PFSK-1 (cell line): ENCODE results near the gene KRABD2.

Experiments used
- FOXP2 ChIP-seq: optimal IDR thresholded peaks from 2 replicates; pipeline ENCODE3; 2011; ENCODE audit warnings: borderline replicate concordance, control low read depth, inconsistent platforms; ENCODE audit not compliant: insufficient read depth; ENCODE audit errors: extremely low read length, extremely low read depth
- POLR2AphosphoS5 ChIP-seq: IDR thresholded peaks from 2 replicates; pipeline ENCODE4 v1.6.1; 2012; ENCODE audit warnings: low read depth, mild to moderate bottlenecking, control low read depth, low read length, moderate library complexity
- REST ChIP-seq, 2 experiments: IDR thresholded peaks; 2 replicates each; pipeline versions ENCODE4 v1.6.1 to v1.8.0; 2011 to 2012; ENCODE audit warnings: low read depth in 2 of 2, low read length in 2 of 2, control low read depth in 1 of 2, inconsistent platforms in 1 of 2, mild to moderate bottlenecking in 1 of 2, moderate library complexity in 1 of 2; ENCODE audit not compliant: insufficient read depth in 1 of 2
- SIN3A ChIP-seq: IDR thresholded peaks from 2 replicates; pipeline ENCODE4 v1.6.1; 2012; ENCODE audit warnings: mild to moderate bottlenecking, low read length, moderate library complexity, borderline replicate concordance; ENCODE audit not compliant: insufficient read depth
- TAF1 ChIP-seq: IDR thresholded peaks from 2 replicates; pipeline ENCODE4 v1.6.1; 2012; ENCODE audit warnings: low read length, control low read depth, borderline replicate concordance; ENCODE audit not compliant: insufficient read depth

The KRABD2 gene

GRCh38 chr17:8333281-8333680 lies 43.2 kb downstream of the KRABD2 start:
- TF ChIP-seq REST (IDR thresholded peaks at IDR 0.05; ENCODE audit: insufficient read depth in 1 of 2, low read depth in 2 of 2, low read length in 2 of 2) (no peak), FOXP2 (no peak), POLR2AphosphoS5 (no peak), TAF1 (no peak), SIN3A (no peak)

GRCh38 chr17:8332688-8333087 lies 43.8 kb downstream of the KRABD2 start:
- TF ChIP-seq POLR2AphosphoS5, result no peak
- TF ChIP-seq FOXP2, result no peak
- no peak for TF ChIP-seq TAF1
- TF ChIP-seq REST (IDR thresholded peaks at IDR 0.05; ENCODE audit: insufficient read depth in 1 of 2, low read depth in 2 of 2, low read length in 2 of 2), result no peak
- TF ChIP-seq SIN3A, result no peak

- no peak for TF ChIP-seq FOXP2
- no peak for TF ChIP-seq POLR2AphosphoS5
- TF ChIP-seq REST (IDR thresholded peaks at IDR 0.05; ENCODE audit: insufficient read depth in 1 of 2, low read depth in 2 of 2, low read length in 2 of 2), result no peak
- TF ChIP-seq SIN3A, result no peak
- TF ChIP-seq TAF1, result no peak
Observed at GRCh38 chr17:8332128-8332527, 44.4 kb downstream of the KRABD2 start.

DNA sequence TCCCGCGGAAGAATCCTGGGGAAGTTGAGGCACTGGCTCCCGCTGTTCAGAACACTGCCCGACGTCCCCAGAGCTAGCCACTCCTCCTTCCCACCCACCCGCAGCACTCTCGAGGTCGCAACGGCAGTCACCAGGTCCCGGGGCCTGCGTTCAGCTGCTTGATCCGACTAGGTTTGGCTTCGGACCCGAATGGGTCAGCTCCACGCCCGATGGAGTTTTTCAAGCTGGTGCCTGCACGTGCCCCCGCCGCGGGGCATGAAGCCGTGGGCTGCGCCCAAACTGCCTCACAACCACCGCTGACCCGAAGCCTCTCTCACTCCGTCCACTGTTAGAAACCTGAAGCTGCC lies 49.2 kb downstream of the KRABD2 start:
- TF ChIP-seq TAF1, result no peak
- no peak for TF ChIP-seq FOXP2
- TF ChIP-seq POLR2AphosphoS5, result no peak
- no peak for TF ChIP-seq REST (IDR thresholded peaks at IDR 0.05; ENCODE audit: insufficient read depth in 1 of 2, low read depth in 2 of 2, low read length in 2 of 2)
- TF ChIP-seq SIN3A, result no peak
